Measurements from ENCODE around the gene VAV2. TPM values are rescaled to one million over a fixed set of nuclear protein-coding genes. Genes with fewer than 3 reads are reported as not detected.

The VAV2 gene
- 9.7 and 15.9 TPM in 2 replicates for total RNA-seq (2014; rRNA removed)
- percentile 54 among the genes with signal in this experiment for Bru-seq, nascent RNA
- percentile 54 among the genes with signal in this experiment for BruChase-seq, experiment 1, labeled RNA remaining after a 6-hour chase
- BruChase-seq, experiment 2, labeled RNA remaining after a 2-hour chase: percentile 55 among the genes with signal in this experiment
- long read RNA-seq, full-length matches to known transcripts: 27 of 49 reads
- long read RNA-seq, partial matches to known transcripts: 17 of 49 reads
- long read RNA-seq, other reads (novel, unspliced or antisense): 5 of 49 reads

GRCh38 chr9:133991964-133992779 is at the start of gene VAV2:
Gene VAV2, minus strand, starts transcription at chr9:133992324. Its CDS starts 46 bp downstream, at chr9:133992278.
- ChIA-PET POLR2A (ENCODE audit: unreplicated experiment) (no interaction called here), CTCF (interaction anchor here (1.9 kb wide), 1 partner anchor 210 kb away, joined by 11 read pairs; no protein-coding TSS in a partner anchor)
- Histone ChIP-seq H3K36me3 (ENCODE audit: low read depth, low read length) (no peaks in the 10 kb centered on the region), H3K9ac (ENCODE audit: low read length) (peak within 1 kb of the TSS; percentile 83), H2AFZ (ENCODE audit: low read length) (peak within 1 kb of the TSS; percentile 75), H3K79me2 (ENCODE audit: low read length) (peaks cover 42% of the 10 kb centered on the region), H3K27me3 (ENCODE audit: low read length) (no peaks in the 10 kb centered on the region), H3K4me2 (ENCODE audit: low read length) (peak within 1 kb of the TSS; percentile 94), H4K20me1 (ENCODE audit: low read length) (peaks cover 11% of the 10 kb centered on the region; the same call in 1 of the 2 replicates), H3K4me1 (ENCODE audit: insufficient read depth, low read length) (peaks cover 13% of the 10 kb centered on the region), H3K27ac (ENCODE audit: low read length) (peak within 1 kb of the TSS; percentile 75), H3F3A (ENCODE audit: low read length, unreplicated experiment) (no peaks in the 10 kb centered on the region), H3K9me2 (replicated peaks; ENCODE audit: low read length) (no peaks in the 10 kb centered on the region), H3K9me3 (ENCODE audit: low read length) (no peaks in the 10 kb centered on the region), H3K4me3 (ENCODE audit: low read length) (peak within 1 kb of the TSS; percentile 92)
- DNase-seq (peak; percentile 63), ATAC-seq (peak; percentile 38)
- no TSS peak for BruUV-seq (replicated peaks)
- peak; percentile 59; the same call in 1 of the 2 replicates for TF ChIP-seq EZH2phosphoT487 (IDR thresholded peaks at IDR 0.05; ENCODE audit: borderline replicate concordance, low read length)
- TF ChIP-seq EZH2 (IDR thresholded peaks at IDR 0.05; ENCODE audit: low read length, unreplicated experiment): no peak
- intact Hi-C loops (cut with micrococcal nuclease): loop anchor here (2.0 kb wide), 2 partner anchors 47 to 117 kb away; no protein-coding TSS in a partner anchor

GRCh38 chr9:134041649-134041962 is 49.5 kb upstream of the VAV2 start:
- no peak for ATAC-seq
- intact Hi-C loops (cut with micrococcal nuclease): no loop called here
- POLR2A ChIA-PET (ENCODE audit: unreplicated experiment): no interaction called here
- BruUV-seq (replicated peaks): no TSS peak
- H4K20me1 ChIP-seq (ENCODE audit: low read length): no peaks in the 10 kb centered on the region
- H3K9me2 ChIP-seq (replicated peaks; ENCODE audit: low read length): no peaks in the 10 kb centered on the region
- TF ChIP-seq CTCF (conservative IDR thresholded peaks at IDR 0.05; ENCODE audit: low read depth, low read length) (no peak), EZH2phosphoT487 (IDR thresholded peaks at IDR 0.05; ENCODE audit: borderline replicate concordance, low read length) (no peak)
- H3K4me3 ChIP-seq (ENCODE audit: low read length): no peak overlapping the region
- no peak overlapping the region for H3K9ac ChIP-seq (ENCODE audit: low read length)
- H2AFZ ChIP-seq (ENCODE audit: low read length): no peak overlapping the region
- H3K27me3 ChIP-seq (ENCODE audit: low read length): no peaks in the 10 kb centered on the region
- no peak overlapping the region for H3K27ac ChIP-seq (ENCODE audit: low read length)
- DNase-seq: no peak
- H3K36me3 ChIP-seq (ENCODE audit: low read depth, low read length): no peaks in the 10 kb centered on the region
- H3K9me3 ChIP-seq (ENCODE audit: low read length): no peaks in the 10 kb centered on the region
- no peaks in the 10 kb centered on the region for H3K79me2 ChIP-seq (ENCODE audit: low read length)
- CTCF ChIA-PET: no interaction called here
- no peak overlapping the region for H3K4me2 ChIP-seq (ENCODE audit: low read length)
- no peaks in the 10 kb centered on the region for H3K4me1 ChIP-seq (ENCODE audit: insufficient read depth, low read length)
- H3F3A ChIP-seq (ENCODE audit: low read length, unreplicated experiment): no peaks in the 10 kb centered on the region

GRCh38 chr9:134040781-134041648 is 48.9 kb upstream of the VAV2 start:
- H3K27ac ChIP-seq (ENCODE audit: low read length): no peak overlapping the region
- ATAC-seq (no peak), DNase-seq (no peak)
- intact Hi-C loops (cut with micrococcal nuclease): no loop called here
- no peaks in the 10 kb centered on the region for H4K20me1 ChIP-seq (ENCODE audit: low read length)
- H3K9ac ChIP-seq (ENCODE audit: low read length): no peak overlapping the region
- no peaks in the 10 kb centered on the region for H3K36me3 ChIP-seq (ENCODE audit: low read depth, low read length)
- H3F3A ChIP-seq (ENCODE audit: low read length, unreplicated experiment): no peaks in the 10 kb centered on the region
- no peak overlapping the region for H3K4me3 ChIP-seq (ENCODE audit: low read length)
- no TSS peak for BruUV-seq (replicated peaks)
- H2AFZ ChIP-seq (ENCODE audit: low read length): no peak overlapping the region
- no peaks in the 10 kb centered on the region for H3K4me1 ChIP-seq (ENCODE audit: insufficient read depth, low read length)
- no peaks in the 10 kb centered on the region for H3K9me2 ChIP-seq (replicated peaks; ENCODE audit: low read length)
- CTCF ChIA-PET: no interaction called here
- H3K4me2 ChIP-seq (ENCODE audit: low read length): no peak overlapping the region
- no peaks in the 10 kb centered on the region for H3K79me2 ChIP-seq (ENCODE audit: low read length)
- POLR2A ChIA-PET (ENCODE audit: unreplicated experiment): no interaction called here
- no peaks in the 10 kb centered on the region for H3K9me3 ChIP-seq (ENCODE audit: low read length)
- TF ChIP-seq EZH2phosphoT487 (IDR thresholded peaks at IDR 0.05; ENCODE audit: borderline replicate concordance, low read length) (no peak), CTCF (conservative IDR thresholded peaks at IDR 0.05; ENCODE audit: low read depth, low read length) (no peak), EZH2 (IDR thresholded peaks at IDR 0.05; ENCODE audit: low read length, unreplicated experiment) (no peak)
- H3K27me3 ChIP-seq (ENCODE audit: low read length): no peaks in the 10 kb centered on the region
